HG02623 (cell line): ENCODE results near the gene ANLN.

Experiments
- ATAC-seq: cut with Tn5 transposase; IDR thresholded peaks from one replicate; pipeline ENCODE4 v1.9.1; 2021; ENCODE audit warnings: moderate library complexity; ENCODE audit not compliant: unreplicated experiment

ANLN gene

DNA sequence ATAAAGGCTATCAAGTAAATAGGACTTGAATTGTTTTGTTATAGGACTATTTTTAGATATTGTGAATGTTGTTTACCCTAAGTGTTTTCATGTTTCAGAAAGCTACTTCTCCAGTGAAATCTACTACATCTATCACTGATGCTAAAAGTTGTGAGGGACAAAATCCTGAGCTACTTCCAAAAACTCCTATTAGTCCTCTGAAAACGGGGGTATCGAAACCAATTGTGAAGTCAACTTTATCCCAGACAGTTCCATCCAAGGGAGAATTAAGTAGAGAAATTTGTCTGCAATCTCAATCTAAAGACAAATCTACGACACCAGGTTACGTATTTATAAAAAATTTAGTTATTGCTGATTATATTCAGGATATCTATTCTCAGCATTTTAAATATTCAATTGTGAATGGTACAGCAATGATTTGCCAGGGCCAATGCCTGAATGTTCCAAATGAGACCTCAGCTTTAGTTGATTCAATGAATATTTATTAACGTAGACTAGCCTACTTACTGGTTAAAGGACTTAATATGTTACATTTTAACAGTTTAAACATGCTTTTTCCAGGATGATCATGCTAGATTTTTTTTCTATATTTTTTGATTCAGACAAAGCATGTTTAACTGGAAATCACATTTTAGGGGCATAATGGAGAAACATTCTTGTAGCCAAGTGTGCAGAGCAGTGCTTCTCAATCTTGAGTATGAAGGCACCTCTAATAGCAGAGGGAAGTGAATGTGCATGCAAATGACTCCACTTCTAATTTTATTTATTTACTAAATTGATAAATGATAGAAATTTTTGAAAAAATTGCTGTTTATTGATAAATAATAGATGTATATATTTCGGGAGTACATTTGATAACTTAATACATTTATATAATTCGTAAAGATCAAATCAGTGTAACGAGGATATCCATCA, 18.2 kb downstream of the ANLN start:
- no peak for ATAC-seq

DNA sequence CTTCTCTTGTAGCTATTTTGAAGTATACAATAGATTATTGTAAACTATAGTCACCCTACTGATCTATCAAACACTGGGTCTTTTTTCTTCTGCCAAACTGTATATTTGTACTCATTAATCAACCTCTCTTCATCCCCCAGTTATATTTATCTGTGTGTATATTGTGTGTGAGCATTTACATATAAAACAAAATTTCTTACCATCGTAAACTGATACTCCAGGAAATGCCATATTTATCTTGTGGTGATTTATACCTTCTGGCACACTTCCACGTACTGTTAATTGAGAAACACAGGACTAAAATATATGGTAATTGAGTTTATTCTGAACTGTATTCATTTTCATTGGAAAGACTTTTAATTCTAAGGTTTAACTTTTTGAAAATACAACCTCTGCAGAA, 18.9 kb downstream of the ANLN start:
- ATAC-seq, result no peak

- no peak for ATAC-seq
Measured at GRCh38 chr7:36409180-36409579, 19.5 kb downstream of the ANLN start.

DNA sequence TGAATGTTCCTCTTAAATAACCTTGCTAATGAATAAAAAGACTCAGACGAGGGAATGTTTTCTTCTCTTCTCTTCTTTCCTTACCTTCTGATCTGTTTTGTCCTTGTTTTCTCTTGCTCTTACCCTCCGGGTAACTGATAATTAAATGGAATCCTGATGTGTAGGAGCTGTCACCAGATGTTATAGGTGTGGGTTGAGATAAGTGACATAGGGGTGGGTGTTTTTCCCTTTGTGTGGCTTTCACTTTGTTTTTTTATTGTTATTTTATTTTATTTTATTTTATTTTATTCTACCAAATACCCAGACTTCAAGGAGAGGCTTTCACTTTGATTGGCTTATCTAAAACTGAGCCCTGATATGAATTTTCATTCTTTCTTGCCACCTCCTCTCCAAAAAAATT, 25.5 kb downstream of the ANLN start:
- no peak for ATAC-seq

DNA sequence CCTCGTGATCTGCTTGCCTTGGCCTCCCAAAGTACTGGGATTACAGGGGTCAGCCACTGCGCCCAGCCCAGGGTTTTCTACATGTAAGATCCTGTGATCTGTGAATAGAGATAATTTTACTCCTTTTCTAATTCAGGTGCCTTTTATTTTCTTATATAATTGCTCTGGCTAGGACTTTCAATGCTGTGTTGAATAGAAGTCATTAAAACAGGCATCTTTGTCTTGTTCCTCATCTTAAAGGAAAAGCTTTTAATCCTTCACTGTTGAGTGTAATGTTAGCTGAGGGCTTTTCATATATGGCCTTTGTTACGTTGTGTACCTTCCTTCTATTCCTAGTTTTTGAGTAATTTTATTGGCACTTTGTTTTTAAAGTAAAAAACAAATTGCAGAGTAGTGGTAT, 26.6 kb downstream of the ANLN start:
- no peak for ATAC-seq

DNA sequence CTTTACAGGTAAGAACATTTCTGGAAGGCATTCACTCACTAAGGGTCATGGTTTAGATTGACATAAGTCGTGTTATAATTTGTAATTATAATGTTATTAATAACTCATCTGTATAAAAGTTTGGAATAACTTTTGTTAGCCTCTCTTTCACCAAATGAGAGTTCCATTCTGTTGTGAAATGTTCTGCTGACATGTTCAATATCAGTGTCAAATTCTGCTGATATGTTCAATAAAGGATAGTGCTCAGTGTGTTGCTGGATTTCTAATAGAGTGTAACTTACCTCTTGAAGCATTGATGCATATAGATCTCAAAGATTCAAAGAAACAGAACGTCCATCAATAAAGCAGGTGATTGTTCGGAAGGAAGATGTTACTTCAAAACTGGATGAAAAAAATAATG, 30.6 kb downstream of the ANLN start:
- no peak for ATAC-seq

DNA sequence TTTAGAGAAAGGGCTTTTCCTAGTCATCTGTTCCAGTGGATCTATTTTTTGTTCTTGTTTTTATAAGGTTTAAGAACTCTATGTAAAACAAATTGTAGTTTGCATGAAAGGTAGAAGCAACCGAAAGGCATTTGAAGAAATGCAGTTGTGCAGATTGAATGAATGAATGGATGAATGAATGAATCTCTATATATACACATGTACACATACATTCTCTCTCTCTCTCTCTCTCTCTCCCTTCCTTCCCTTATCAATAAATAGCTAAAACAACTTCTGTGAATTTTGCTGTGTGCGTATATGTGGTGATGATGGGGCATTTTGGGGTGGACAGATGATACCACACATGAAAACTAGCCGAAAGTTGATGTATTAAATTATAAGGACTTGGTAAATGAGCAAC, 32.4 kb downstream of the ANLN start:
- no peak for ATAC-seq

- no peak for ATAC-seq
Measured at GRCh38 chr7:36423633-36424032, 34.0 kb downstream of the ANLN start.

DNA sequence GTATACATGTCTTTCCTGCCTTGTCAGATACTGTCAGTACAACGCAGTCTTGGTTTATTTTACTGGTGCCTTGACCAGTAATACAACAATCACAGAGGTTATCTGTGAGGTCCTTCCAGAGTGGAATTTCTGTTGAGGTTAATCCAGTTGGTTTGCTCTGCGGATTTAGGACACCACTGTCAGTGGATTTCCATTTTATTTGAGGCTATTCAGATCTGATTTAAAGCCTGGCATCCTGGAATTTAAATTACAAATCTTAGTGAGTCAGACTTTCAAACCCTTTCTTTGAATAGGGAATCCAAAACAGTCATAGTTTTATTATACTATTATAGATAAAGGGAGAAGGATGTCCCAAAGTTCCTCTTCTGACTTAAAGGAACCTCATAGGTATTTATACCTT, 40.5 kb downstream of the ANLN start:
- ATAC-seq, result no peak

- ATAC-seq, result no peak
Measured at GRCh38 chr7:36430881-36431280, 41.2 kb downstream of the ANLN start.

- ATAC-seq, result no peak
Measured at GRCh38 chr7:36438211-36438610, 48.5 kb downstream of the ANLN start.

DNA sequence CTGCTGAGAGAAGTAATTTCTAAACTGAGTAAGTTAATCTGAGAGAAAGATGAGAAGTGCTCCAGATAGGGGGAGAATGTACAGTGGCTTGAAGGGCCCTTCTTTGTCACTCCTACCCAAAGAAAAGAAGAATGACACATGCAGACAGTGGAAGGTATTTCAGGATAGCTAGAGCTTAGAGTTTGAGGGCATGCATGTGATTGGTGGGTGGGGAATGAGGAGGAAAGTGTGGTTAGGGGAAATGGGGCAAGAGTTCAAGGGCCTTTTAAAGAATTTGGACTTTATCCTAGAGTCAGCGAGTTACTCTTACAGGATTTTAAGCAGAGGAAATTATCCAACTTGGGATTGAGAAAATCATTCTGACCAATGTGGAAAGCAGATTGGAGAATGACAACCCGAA, 50.0 kb downstream of the ANLN start:
- no peak for ATAC-seq

DNA sequence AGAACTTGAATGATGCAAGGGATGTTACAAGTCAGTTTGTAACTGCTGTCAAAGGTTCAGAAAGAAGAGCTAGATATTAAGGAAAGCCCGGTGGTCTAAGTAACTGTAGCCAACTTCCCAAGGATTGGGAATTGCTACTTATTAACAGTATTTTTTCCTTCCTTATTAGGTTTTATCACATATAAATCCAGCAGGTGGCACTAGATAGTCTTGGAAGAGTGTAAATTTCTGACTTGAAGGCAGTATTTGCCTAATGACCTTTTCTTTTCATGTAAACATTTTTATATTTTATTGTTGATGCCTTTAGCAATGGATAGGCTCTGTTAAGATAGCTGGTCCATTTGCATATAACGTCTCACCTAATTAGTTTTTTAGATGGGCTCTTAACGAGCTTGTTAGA, 51.2 kb downstream of the ANLN start:
- no peak for ATAC-seq

DNA sequence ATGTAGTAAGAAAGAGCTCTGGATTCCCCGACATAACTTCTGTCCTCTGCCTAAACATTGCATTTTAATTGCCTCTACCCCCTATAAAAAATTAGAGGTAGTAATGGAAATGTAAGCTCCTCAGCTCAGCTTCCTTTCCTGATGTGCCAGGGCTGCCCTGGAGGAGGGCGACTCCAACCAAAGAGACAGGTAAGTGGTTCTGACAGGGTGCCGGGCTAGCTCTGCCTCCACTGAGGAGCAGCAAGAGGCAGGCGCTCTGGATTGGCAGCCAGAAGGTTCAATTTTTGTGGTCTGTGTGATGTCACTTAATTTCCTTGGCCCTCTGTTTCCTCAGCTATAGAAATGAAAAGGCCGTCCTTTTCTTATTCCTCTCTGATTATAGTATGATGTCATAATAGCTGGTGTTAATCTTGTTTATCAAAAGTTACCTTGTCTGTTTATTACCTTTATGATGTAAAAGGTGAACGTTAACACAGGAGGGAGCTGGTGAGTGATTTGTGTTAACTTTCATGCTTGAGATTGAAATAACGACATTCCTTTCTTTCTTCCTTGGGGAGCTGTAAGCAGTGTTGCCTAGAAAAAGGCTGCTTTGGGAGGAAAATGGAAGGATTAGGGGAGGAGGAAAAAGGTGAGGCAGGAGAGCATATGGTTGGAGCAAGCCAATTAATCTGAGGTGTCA, 51.8 kb downstream of the ANLN start:
- ATAC-seq, result no peak

DNA sequence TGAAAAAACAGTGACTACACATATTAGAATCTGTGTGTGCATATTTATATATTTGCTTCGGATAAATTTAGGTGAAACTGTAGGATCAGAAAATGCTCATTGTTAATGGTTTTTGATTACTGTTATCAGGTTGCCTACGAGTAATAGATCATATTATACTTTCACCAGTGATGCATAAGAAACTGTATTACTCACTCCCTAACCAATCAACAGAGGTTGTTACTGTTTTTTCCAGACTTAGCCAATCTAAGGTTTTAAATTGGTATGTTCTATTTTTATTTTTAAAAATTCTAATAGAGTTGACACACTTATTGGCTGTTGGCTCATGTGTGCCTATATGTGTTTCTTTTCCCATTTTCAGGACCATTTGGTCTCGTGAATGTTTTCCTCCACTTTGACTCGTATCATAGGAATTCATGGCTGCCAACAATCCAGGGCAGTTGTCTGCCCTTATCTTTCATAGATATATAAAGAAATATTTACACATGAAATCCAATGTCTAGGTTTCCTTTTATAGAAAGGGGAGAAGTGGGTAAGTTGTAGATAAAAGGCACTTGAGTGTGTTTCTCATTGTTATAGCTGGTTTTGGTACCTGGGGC, 59.2 kb downstream of the ANLN start:
- no peak for ATAC-seq

DNA sequence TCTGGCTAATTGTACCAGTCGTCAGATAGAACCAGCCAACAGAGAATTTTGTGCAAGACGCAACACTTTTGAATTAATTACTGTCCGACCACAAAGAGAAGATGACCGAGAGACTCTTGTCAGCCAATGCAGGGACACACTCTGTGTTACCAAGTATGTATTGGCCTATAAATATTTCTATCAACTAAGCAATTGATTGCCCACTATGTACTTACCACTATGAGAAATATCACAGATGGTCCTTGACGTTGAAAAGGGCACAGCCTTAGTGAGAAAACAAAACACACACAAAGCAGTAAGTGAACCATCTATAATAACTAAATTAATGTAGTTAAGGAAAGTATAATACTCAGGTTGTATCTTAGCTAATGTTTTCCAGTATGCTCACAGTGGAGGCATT, 60.0 kb downstream of the ANLN start:
- no peak for ATAC-seq

GRCh38 chr7:36453769-36454168, 64.1 kb downstream of the ANLN start:
- no peak for ATAC-seq

GRCh38 chr7:36455646-36456045, 66.0 kb downstream of the ANLN start:
- ATAC-seq, result no peak

- no peak for ATAC-seq
Measured at GRCh38 chr7:36456138-36456537, 66.5 kb downstream of the ANLN start.

- no peak for ATAC-seq
Measured at GRCh38 chr7:36456548-36456947, 66.9 kb downstream of the ANLN start.

DNA sequence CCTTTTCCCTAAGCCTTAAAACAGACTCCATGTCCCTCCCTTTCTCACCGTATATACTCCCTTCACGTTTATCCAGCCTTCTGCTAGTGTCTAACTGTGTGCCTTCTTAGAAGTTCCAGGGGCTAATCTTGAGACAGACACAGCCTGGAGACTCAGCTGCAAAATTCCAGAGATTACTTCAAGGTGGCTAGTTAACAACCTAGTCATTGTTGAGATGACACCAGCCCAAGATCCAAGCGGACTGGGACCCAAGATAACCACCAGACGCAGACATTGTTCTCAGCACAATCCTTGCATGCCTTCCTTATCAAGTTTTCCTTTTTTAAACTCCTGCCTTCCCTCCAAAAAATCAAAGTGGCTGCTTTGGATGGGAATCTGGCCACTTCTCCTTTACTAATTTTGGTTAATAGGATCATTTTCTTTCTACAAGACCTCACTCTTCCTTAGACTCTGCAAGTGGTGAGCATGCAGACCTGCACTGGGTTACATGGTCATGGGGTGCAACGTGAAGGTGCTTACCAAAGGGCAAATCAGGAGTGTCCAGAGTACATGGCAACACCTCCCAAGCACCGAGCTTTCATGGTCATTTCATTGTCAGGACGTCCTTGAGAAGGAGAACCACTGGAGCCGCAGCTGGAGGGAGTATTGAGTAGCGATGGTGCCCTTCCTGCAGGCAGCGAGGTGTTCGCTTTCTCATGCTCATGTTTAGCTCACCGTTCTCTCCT, 69.7 kb downstream of the ANLN start:
- no peak for ATAC-seq
